ENCODE measurements around the gene MPHOSPH9.

- TF ChIP-seq, protein P1, sequence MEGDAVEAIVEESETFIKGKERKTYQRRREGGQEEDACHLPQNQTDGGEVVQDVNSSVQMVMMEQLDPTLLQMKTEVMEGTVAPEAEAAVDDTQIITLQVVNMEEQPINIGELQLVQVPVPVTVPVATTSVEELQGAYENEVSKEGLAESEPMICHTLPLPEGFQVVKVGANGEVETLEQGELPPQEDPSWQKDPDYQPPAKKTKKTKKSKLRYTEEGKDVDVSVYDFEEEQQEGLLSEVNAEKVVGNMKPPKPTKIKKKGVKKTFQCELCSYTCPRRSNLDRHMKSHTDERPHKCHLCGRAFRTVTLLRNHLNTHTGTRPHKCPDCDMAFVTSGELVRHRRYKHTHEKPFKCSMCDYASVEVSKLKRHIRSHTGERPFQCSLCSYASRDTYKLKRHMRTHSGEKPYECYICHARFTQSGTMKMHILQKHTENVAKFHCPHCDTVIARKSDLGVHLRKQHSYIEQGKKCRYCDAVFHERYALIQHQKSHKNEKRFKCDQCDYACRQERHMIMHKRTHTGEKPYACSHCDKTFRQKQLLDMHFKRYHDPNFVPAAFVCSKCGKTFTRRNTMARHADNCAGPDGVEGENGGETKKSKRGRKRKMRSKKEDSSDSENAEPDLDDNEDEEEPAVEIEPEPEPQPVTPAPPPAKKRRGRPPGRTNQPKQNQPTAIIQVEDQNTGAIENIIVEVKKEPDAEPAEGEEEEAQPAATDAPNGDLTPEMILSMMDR (IDR thresholded peaks at IDR 0.05; ENCODE audit: borderline replicate concordance, extremely low read depth, low read length, poor library complexity, severe bottlenecking), result no peak
- TF ChIP-seq EZH2 (IDR thresholded peaks at IDR 0.05; ENCODE audit: borderline replicate concordance, low read depth, low read length, severe bottlenecking), result no peak
These were observed 52.8 kb downstream of the MPHOSPH9 start for GRCh38 chr12:123180171-123180570.

Measured in DND-41 (cell line).